ENCODE results near the gene C16orf90. TPM values are rescaled to one million over a fixed set of nuclear protein-coding genes. Genes with fewer than 3 reads are reported as not detected.
"Not testable (repeated sequence)": the region's sequence is repeated elsewhere in the genome, so short reads cannot be mapped to it uniquely, and the experiment has no call there.

The C16orf90 gene
- total RNA-seq, 2 donors from 2014 or later: not detected

DNA sequence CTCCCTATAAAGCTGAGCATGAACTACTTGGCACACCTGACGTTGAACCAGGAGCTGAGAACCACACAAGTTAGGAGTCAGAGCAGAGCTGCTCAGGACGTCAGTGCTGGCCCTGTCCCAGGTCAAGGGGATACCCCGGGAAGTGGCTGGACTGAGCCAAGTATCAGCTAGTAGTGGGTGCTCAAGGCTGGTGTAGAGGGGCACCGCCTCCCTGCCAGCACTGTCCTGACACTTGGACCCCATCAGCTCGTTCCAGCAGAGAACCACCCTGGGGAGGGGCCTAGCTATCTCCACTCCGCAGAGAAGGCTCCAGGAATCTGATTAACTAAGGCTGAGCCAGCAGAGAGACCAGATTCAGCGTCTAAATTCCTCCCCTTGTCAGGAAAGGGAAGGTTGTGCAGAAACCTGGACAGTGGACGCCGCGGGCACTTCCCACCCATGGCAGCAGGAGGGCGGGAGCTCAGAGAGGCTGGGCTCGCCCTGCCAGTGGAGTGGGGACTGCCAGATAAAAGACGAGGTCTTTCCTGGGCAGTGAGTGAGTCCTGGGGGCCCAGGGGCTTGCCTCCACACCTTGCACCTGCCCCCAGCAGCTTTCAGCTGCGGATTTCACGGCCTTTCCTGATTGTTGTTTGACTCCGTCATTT, 21.0 kb downstream of the C16orf90 start:
- Histone ChIP-seq H3K27ac (ENCODE audit: low read depth, low read length) (no peak overlapping the region), H3K27me3 (ENCODE audit: control insufficient read depth, insufficient read depth, low read length, poor library complexity, severe bottlenecking) (no peaks in the 10 kb centered on the region), H3K36me3 (ENCODE audit: control insufficient read depth, insufficient read depth, low read length) (peaks cover 30% of the 10 kb centered on the region), H3K4me1 (ENCODE audit: control insufficient read depth, insufficient read depth, low read length) (peaks cover 9% of the 10 kb centered on the region), H3K9me3 (ENCODE audit: control insufficient read depth, low read length) (no peaks in the 10 kb centered on the region), H3K9ac (ENCODE audit: extremely low read depth, low read length, poor library complexity, severe bottlenecking) (no peak overlapping the region), H3K4me3 (ENCODE audit: low read length) (no peak overlapping the region)
- TF ChIP-seq, protein P1, sequence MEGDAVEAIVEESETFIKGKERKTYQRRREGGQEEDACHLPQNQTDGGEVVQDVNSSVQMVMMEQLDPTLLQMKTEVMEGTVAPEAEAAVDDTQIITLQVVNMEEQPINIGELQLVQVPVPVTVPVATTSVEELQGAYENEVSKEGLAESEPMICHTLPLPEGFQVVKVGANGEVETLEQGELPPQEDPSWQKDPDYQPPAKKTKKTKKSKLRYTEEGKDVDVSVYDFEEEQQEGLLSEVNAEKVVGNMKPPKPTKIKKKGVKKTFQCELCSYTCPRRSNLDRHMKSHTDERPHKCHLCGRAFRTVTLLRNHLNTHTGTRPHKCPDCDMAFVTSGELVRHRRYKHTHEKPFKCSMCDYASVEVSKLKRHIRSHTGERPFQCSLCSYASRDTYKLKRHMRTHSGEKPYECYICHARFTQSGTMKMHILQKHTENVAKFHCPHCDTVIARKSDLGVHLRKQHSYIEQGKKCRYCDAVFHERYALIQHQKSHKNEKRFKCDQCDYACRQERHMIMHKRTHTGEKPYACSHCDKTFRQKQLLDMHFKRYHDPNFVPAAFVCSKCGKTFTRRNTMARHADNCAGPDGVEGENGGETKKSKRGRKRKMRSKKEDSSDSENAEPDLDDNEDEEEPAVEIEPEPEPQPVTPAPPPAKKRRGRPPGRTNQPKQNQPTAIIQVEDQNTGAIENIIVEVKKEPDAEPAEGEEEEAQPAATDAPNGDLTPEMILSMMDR (conservative IDR thresholded peaks at IDR 0.05): no peak
- Mint-ChIP-seq H3K27me3 (ENCODE audit: insufficient read depth) (no peaks in the 10 kb centered on the region), H3K27ac (no peak overlapping the region), H3K9me3 (no peaks in the 10 kb centered on the region), H3K4me1 (peaks cover 2% of the 10 kb centered on the region), H3K4me3 (no peak overlapping the region), H3K36me3 (ENCODE audit: low read depth) (peaks cover 31% of the 10 kb centered on the region)
- peak; percentile 36 for DNase-seq
- WGBS, 2 experiments (ENCODE audit: insufficient coverage in 1 of 2, insufficient read length in 1 of 2): 86 to 100% methylated on average over 9 to 16 of the region's 16 CpGs

GRCh38 chr16:3473596-3473943, 21.7 kb downstream of the C16orf90 start:
- H3K4me3 ChIP-seq (ENCODE audit: low read length); DNase-seq; H3K27me3 Mint-ChIP-seq (ENCODE audit: insufficient read depth); H3K9ac ChIP-seq (ENCODE audit: extremely low read depth, low read length, poor library complexity, severe bottlenecking); H3K27ac Mint-ChIP-seq; H3K4me3 Mint-ChIP-seq; H3K27me3 ChIP-seq (ENCODE audit: control insufficient read depth, insufficient read depth, low read length, poor library complexity, severe bottlenecking); H3K4me1 Mint-ChIP-seq; H3K27ac ChIP-seq (ENCODE audit: low read depth, low read length); H3K4me1 ChIP-seq (ENCODE audit: control insufficient read depth, insufficient read depth, low read length); H3K9me3 ChIP-seq (ENCODE audit: control insufficient read depth, low read length); H3K9me3 Mint-ChIP-seq: not testable (repeated sequence)
- H3K36me3 ChIP-seq (ENCODE audit: control insufficient read depth, insufficient read depth, low read length): peaks cover 27% of the 10 kb centered on the region
- peaks cover 25% of the 10 kb centered on the region for H3K36me3 Mint-ChIP-seq (ENCODE audit: low read depth)
- 88 to 100% methylated on average over 1 to 3 of the region's 3 CpGs for WGBS, 2 experiments (ENCODE audit: insufficient coverage in 1 of 2, insufficient read length in 1 of 2)

DNA sequence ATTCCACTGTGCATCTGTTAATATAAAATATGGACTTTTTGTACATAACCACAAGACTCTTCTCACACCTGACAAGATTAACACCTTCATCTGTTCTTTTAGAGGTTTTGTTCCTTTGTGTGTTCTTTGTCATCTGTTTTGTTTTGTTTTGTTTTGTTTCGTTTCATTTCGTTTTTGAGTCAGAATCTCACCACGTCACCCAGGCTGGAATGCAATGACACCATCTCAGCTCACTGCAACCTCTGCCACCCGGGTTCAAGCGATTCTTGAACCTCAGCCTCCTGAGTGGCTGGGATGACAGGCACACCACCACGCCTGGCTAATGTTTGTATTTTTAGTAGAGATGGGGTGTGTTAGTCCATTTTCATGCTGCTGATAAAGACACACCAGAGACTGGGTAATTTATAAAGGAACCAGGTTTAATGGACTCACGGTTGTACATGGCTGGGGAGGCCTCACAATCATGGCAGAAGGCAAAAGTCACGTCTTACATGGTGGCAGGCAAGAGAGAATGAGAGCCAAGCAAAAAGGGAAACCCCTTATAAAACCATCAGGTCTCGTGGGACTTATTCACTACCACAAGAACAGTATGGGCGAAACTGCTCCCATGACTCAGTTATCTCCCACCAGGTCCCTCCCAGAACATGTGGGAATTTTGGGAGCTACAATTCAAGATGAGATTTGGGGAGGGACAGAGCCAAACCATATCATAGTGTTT, 22.3 kb downstream of the C16orf90 start:
- Mint-ChIP-seq H3K36me3 (ENCODE audit: low read depth) (peaks cover 21% of the 10 kb centered on the region), H3K27me3 (ENCODE audit: insufficient read depth) (no peaks in the 10 kb centered on the region), H3K9me3 (no peaks in the 10 kb centered on the region), H3K4me1 (peaks cover 10% of the 10 kb centered on the region), H3K27ac (no peak overlapping the region), H3K4me3 (no peak overlapping the region)
- no peak overlapping the region for H3K4me3 ChIP-seq (ENCODE audit: low read length)
- no peak for DNase-seq
- no peak overlapping the region for H3K9ac ChIP-seq (ENCODE audit: extremely low read depth, low read length, poor library complexity, severe bottlenecking)
- TF ChIP-seq, protein P1 (conservative IDR thresholded peaks at IDR 0.05): no peak
- H3K27me3 ChIP-seq (ENCODE audit: control insufficient read depth, insufficient read depth, low read length, poor library complexity, severe bottlenecking): no peaks in the 10 kb centered on the region
- peaks cover 6% of the 10 kb centered on the region for H3K4me1 ChIP-seq (ENCODE audit: control insufficient read depth, insufficient read depth, low read length)
- H3K27ac ChIP-seq (ENCODE audit: low read depth, low read length): no peak overlapping the region
- H3K9me3 ChIP-seq (ENCODE audit: control insufficient read depth, low read length): no peaks in the 10 kb centered on the region
- peaks cover 27% of the 10 kb centered on the region for H3K36me3 ChIP-seq (ENCODE audit: control insufficient read depth, insufficient read depth, low read length)
- 87 to 92% methylated on average over 5 to 10 of the region's 10 CpGs for WGBS, 2 experiments (ENCODE audit: insufficient coverage in 1 of 2, insufficient read length in 1 of 2)
